Measurements from ENCODE around the gene AIF1L. TPM values are rescaled to one million over a fixed set of nuclear protein-coding genes. Genes with fewer than 3 reads are reported as not detected.

The AIF1L gene
- total and polyA plus RNA-seq, 3 donors from 2014 or later, result 8.3 to 24.6 (median 14.9) TPM

DNA sequence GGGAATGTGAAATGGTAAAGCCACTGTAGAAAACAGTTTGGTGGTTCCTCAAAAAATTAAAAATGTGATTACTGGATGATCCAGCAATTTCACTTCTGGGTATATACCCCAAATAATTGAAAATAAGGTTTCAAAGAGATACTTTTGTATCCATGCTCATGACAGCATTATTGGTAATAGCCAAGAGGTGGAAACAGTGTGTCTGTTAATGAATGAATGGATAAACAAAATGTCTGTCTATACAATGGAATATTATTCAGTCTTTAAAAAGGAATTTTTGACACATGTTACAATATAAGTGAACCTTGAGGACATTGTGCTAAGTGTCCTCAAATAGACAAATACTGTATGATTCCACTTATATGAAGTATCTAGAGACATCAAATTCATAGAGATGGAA lies 69.2 kb downstream of the AIF1L start:
- Histone ChIP-seq H3K36me3 (ENCODE audit: low read depth, missing control alignments) (no peaks in the 10 kb centered on the region), H3K27ac (no peak overlapping the region), H3K4me1 (peaks cover 9% of the 10 kb centered on the region), H3K27me3 (no peaks in the 10 kb centered on the region), H3K4me3 (no peak overlapping the region), H3K9me3 (no peaks in the 10 kb centered on the region)
- intact Hi-C loops (cut with DNase I; ENCODE audit: low total_unique reads), result no loop called here
- TF ChIP-seq, protein P1, sequence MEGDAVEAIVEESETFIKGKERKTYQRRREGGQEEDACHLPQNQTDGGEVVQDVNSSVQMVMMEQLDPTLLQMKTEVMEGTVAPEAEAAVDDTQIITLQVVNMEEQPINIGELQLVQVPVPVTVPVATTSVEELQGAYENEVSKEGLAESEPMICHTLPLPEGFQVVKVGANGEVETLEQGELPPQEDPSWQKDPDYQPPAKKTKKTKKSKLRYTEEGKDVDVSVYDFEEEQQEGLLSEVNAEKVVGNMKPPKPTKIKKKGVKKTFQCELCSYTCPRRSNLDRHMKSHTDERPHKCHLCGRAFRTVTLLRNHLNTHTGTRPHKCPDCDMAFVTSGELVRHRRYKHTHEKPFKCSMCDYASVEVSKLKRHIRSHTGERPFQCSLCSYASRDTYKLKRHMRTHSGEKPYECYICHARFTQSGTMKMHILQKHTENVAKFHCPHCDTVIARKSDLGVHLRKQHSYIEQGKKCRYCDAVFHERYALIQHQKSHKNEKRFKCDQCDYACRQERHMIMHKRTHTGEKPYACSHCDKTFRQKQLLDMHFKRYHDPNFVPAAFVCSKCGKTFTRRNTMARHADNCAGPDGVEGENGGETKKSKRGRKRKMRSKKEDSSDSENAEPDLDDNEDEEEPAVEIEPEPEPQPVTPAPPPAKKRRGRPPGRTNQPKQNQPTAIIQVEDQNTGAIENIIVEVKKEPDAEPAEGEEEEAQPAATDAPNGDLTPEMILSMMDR (IDR thresholded peaks at IDR 0.05), result no peak
- TF ChIP-seq POLR2A (IDR thresholded peaks at IDR 0.05), result no peak
- no peak for DNase-seq

DNA sequence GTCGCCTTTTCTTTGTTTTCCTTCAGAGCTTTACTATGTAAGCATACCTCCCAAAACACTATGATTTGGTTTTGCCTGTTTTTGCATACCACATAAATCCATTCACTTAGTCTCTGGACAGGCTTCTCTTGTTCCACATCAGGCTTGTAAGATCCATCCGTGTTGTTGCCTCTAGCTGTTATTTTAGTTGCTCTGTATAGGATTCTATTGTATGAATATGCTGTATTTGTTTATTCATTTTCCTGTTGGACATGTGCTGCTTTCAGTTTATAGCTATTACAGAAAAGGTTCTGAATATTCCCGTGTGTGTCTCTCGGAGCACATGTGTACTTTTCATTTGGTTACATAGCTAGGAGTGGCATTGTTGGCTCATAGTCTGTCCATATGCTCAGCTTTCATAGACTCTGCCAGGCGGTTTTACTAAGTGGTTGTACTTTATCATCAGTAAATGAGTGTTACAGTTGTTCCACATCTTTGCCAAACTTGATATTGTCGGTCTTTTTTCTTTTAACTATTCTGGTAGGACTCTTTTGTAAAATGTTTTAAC lies 70.9 kb downstream of the AIF1L start:
- no peaks in the 10 kb centered on the region for H3K27me3 ChIP-seq
- no peak for TF ChIP-seq POLR2A (IDR thresholded peaks at IDR 0.05)
- TF ChIP-seq, protein P1 (IDR thresholded peaks at IDR 0.05), result no peak
- H3K27ac ChIP-seq, result no peak overlapping the region
- no peaks in the 10 kb centered on the region for H3K36me3 ChIP-seq (ENCODE audit: low read depth, missing control alignments)
- DNase-seq, result no peak
- no peak overlapping the region for H3K4me3 ChIP-seq
- no peaks in the 10 kb centered on the region for H3K9me3 ChIP-seq
- WGBS, 2 donors, result 43 to 47% methylated on average over 6 of the region's 6 CpGs
- peaks cover 9% of the 10 kb centered on the region for H3K4me1 ChIP-seq
- intact Hi-C loops (cut with DNase I; ENCODE audit: low total_unique reads), result no loop called here

DNA sequence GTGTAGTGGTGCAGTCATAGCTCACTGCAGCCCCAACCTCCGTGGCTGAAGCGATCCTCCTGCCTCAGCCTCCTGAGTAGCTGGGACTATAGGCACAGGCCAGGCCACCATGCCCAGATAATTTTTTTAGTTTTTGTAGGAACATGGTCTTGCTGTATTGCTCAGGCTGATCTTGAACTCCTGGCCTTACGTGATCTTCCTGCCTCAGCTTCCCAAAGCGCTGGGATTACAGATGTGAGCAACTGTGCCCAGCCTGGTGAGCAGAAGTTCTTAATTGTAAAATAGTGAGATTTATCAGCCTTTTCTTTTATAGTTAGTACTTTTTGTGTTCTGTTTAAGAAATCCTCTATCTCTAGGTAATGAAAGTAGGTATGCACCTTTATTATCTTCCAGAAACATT lies 71.6 kb downstream of the AIF1L start:
- intact Hi-C loops (cut with DNase I; ENCODE audit: low total_unique reads), result no loop called here
- Histone ChIP-seq H3K9me3 (no peaks in the 10 kb centered on the region), H3K4me1 (peaks cover 9% of the 10 kb centered on the region), H3K4me3 (no peak overlapping the region), H3K27me3 (no peaks in the 10 kb centered on the region), H3K36me3 (ENCODE audit: low read depth, missing control alignments) (no peaks in the 10 kb centered on the region), H3K27ac (no peak overlapping the region)
- DNase-seq, result no peak
- TF ChIP-seq, protein P1 (IDR thresholded peaks at IDR 0.05), result no peak
- no peak for TF ChIP-seq POLR2A (IDR thresholded peaks at IDR 0.05)
- WGBS, 2 donors, result 95% methylated on average over 4 of the region's 4 CpGs

DNA sequence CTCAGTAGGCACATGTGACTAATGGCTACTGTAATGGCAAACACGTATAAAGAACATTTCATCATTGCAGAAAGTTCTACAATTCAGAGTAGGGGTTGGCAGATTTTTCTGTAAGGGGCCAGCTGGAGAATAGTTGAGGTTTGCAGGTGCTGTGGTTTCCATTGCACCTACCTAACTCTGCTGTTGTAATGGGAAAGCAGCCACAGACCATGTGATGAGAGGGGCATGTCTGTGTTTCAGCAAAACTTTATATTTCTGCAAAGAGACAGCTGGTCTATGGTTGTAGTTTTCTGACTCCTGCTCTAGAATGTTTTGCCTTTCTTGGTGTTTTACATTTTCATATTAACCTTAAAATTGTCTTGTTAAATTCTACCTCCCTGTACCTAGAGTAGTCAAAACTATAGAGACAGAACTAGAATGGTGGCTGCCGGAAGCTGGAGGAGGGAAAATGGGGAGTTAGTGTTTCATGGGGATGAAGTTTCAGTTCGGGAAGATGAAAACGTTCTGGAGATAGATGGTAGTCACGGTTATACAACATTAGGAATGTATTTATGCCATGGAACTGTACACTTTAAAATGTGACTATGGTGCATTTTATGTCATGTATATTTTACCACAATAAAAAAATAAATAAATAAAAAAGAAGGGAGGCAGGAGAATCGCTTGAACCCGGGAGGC lies 73.4 kb downstream of the AIF1L start:
- TF ChIP-seq POLR2A (IDR thresholded peaks at IDR 0.05), result no peak
- TF ChIP-seq, protein P1 (IDR thresholded peaks at IDR 0.05), result no peak
- WGBS, 2 donors, result 90 to 91% methylated on average over 7 of the region's 7 CpGs
- no peaks in the 10 kb centered on the region for H3K36me3 ChIP-seq (ENCODE audit: low read depth, missing control alignments)

More for the DNA sequence above, 73.4 kb downstream of the AIF1L start:
- H3K27ac ChIP-seq, result no peak overlapping the region
- DNase-seq, result no peak
- H3K27me3 ChIP-seq, result no peaks in the 10 kb centered on the region
- H3K4me1 ChIP-seq, result peaks cover 9% of the 10 kb centered on the region
- H3K9me3 ChIP-seq, result no peaks in the 10 kb centered on the region
- intact Hi-C loops (cut with DNase I; ENCODE audit: low total_unique reads), result loop anchor here (10.0 kb wide), 1 partner anchor 165 kb away; no protein-coding TSS in a partner anchor
- no peak overlapping the region for H3K4me3 ChIP-seq

Small RNAs within 50 kb of the gene (small RNA-seq; reads per million reads assigned to genes)
- 0 reads per million in 2 donors for gene RNU6-881P

Other genes starting within 250 kb of the AIF1L start
- gene QRFP, start 199.7 kb upstream of the AIF1L start, total RNA-seq, result under 1 TPM in 1 of 2 donors, not detected in 1; 0.24 TPM
- not detected for gene QRFP, start 199.7 kb upstream of the AIF1L start, polyA plus RNA-seq (ENCODE audit: insufficient read depth, low read depth, low replicate concordance)
- gene FIBCD1, start 157.3 kb upstream of the AIF1L start, total RNA-seq, result 10 to 100 TPM; 29.1 to 33.5 TPM
- gene FIBCD1, start 157.3 kb upstream of the AIF1L start, polyA plus RNA-seq (ENCODE audit: insufficient read depth, low read depth, low replicate concordance), result 20.8 TPM
- 100 to 1,000 TPM in 1 of 2 donors, 10 to 100 TPM in 1; 86.3 to 136 TPM for gene LAMC3, start 87.4 kb upstream of the AIF1L start, total RNA-seq
- 35.9 TPM for gene LAMC3, start 87.4 kb upstream of the AIF1L start, polyA plus RNA-seq (ENCODE audit: insufficient read depth, low read depth, low replicate concordance)
- 100 to 1,000 TPM; 190 to 250 TPM for gene NUP214, start 29.1 kb downstream of the AIF1L start, total RNA-seq
- gene NUP214, start 29.1 kb downstream of the AIF1L start, polyA plus RNA-seq (ENCODE audit: insufficient read depth, low read depth, low replicate concordance), result 237 TPM
- 10 to 100 TPM; 29.7 to 30.8 TPM for gene FAM78A, start 180.0 kb downstream of the AIF1L start, total RNA-seq
- gene FAM78A, start 180.0 kb downstream of the AIF1L start, polyA plus RNA-seq (ENCODE audit: insufficient read depth, low read depth, low replicate concordance), result 48.0 TPM
- gene PLPP7, start 193.2 kb downstream of the AIF1L start, total RNA-seq, result 10 to 100 TPM; 23.9 to 29.9 TPM
- gene PLPP7, start 193.2 kb downstream of the AIF1L start, polyA plus RNA-seq (ENCODE audit: insufficient read depth, low read depth, low replicate concordance), result 8.6 TPM